HG02623 (cell line): ENCODE results near the gene PACSIN3.

Experiments
- ATAC-seq: cut with Tn5 transposase; IDR thresholded peaks from one replicate; pipeline ENCODE4 v1.9.1; 2021; ENCODE audit warnings: moderate library complexity; ENCODE audit not compliant: unreplicated experiment

PACSIN3 gene

GRCh38 chr11:47154616-47155570 is 31.3 kb downstream of the PACSIN3 start:
- ATAC-seq, result no peak

- ATAC-seq, result peak; percentile 60
Observed at GRCh38 chr11:47152953-47153950, 33.0 kb downstream of the PACSIN3 start.

DNA sequence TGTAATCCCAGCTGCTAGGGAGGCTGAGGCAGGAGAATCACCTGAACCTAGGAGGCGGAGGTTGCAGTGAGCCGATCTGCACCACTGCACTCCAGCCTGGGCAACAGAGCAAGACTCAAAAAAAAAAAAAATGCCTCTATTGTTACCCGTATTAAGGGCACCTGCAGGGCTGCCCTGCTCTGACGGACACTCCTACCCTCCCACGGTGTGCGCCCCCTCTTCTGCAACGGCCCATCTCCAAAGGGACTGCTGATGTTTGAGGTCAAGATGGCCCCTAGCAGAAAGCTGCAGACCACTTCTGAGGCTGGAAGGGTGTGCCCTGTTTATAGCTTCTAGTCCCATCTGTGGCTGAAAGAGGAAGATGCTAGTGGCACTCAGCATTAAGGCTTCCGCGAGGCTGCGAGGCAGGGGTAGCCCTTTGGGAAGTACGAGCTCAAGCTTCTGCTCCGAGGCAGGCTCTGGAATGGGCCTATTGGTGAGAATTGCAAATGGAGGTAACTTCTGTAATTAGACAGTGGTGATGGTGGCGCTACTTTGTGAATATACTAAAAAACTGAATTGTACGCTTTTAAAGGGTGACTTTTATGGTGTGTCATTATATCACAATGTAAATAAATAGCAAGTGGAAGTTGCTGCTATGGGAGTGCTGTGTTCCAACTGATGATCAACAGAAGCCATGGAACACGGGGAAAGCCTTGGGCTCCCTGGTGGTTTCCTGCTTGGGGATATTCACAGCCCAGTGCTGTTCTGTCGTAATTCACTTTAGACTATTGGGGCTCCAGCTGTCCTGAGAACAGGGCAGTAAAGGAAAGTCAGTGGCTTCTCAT is 33.9 kb downstream of the PACSIN3 start:
- no peak for ATAC-seq

DNA sequence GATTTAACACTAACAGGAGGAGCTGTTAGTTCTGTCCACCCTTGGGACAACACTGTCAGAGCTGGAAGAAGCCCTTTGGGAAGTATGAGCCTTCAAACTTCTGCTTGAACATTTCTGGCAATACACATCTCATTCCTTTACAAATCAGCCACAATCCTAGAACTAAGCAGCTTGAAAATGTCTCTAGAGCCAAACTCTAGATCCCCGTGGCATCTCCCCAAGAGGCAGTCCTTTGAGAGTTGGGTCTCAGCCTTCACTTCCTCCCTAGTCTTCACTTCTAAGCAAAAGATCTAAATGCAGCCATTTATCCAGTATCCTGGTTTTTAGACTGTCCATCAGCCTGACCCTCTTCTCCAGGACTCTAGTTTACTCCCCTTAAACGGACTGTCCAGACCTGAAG is 36.5 kb downstream of the PACSIN3 start:
- no peak for ATAC-seq

DNA sequence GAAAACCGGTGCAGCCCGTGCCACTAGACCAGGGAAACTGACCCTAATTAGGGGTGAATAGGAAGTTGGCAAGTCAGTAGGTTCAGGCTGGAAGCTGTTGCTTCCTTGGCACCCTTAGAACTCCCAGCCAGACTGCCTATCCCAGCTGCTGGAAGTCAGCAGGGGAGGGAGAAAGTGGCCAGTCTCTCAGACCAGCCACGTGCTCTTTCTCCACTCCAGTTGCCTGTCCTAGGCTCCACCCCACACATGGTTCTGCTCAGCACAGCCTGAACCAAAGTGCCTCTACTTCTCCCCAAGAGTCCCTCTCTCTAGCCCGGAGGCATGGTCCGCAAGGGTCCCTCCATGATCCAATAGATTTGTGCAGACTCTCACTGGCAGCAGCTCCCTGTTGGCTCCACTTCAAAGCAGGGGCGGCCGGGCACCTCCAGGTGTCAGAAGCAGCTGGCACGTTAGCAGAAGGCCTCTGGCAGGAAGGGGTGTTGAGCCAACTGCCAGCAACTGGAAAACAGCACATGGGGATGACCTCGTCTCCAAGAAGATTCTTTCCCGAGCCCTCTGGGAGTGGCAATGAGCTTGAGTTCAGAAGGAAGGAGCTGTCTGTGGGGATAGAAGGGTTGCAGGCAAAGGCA is 37.2 kb downstream of the PACSIN3 start:
- ATAC-seq, result no peak

DNA sequence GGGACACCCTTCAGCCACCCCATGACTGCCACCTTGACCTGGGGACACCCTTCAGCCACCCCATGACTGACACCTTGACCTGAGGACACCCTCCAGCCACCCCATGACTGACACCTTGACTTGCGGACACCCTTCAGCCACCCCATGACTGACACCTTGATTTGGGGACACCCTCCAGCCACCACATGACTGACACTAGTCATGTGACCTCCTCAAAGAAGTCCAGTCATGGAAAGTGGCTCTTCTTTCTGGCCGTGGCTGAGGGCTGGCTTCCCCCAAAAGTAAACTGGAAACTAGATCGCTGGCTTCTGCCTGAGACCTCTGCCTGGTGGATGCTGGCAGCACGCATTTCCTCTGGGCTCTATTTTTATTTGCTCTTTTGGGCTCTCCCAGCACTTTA is 38.0 kb downstream of the PACSIN3 start:
- no peak for ATAC-seq

DNA sequence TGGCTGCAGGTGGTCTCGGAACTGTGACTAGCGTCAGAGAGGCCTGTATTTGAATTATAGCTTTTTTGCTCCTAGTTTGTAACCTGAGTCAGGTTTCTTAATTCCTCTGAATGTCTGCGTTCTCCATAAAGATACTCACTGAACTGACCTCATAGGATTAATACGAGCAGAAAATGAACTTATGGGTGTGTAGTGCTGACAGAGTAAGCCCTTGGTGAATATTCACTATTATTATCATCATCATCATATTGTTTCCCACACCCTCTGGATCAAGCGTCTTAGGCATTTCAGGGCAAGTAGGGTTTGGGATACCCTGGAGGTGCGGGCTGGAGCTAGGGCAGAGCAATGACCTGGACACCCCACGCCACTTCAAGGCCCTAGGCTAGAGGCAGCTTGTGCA is 38.6 kb downstream of the PACSIN3 start:
- ATAC-seq, result no peak

- ATAC-seq, result no peak
Observed at GRCh38 chr11:47147250-47147649, 39.0 kb downstream of the PACSIN3 start.

DNA sequence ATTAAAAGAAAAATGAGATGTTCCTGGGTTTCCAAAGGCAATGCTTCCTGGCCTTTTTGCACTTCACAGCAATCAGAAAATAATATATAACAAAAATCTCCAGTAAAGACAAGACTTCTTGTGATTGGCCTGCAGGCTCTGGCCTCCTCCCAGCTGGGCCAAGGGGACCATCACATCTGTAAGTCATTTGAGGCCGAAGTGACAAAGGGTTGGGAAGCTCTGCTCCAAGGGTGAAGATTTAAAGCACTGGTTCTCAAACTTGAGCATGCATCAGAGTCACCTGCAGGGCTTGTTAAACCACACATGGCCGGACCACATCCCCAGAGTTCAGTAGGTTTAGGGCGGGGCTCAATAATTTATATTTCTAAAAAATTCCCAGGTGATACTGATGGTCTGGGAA is 41.7 kb downstream of the PACSIN3 start:
- ATAC-seq, result no peak

- no peak for ATAC-seq
Observed at GRCh38 chr11:47143322-47143721, 42.9 kb downstream of the PACSIN3 start.

- ATAC-seq, result no peak
Observed at GRCh38 chr11:47139878-47140277, 46.4 kb downstream of the PACSIN3 start.

- ATAC-seq, result no peak
Observed at GRCh38 chr11:47137476-47137875, 48.8 kb downstream of the PACSIN3 start.

- ATAC-seq, result no peak
Observed at GRCh38 chr11:47136921-47137320, 49.3 kb downstream of the PACSIN3 start.

DNA sequence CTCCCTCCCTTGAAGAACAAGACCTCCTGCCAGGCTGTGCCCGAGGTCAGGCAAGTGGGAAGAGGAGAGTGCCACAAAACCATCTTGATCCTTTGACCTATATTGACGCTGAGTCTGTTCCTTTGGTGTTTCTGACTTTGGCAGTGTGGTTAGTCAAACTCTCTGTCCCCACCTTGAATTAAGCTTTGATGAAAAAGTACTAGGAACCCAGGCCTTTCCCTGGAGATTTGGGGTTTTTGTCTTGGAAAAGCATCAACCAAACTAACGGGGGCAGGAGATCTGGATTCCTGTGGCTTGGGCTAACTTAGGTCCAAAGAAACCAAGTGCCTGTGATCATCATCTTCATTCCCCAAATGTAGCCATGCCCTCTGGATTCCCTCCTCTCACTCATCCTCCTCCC is 49.9 kb downstream of the PACSIN3 start:
- no peak for ATAC-seq

GRCh38 chr11:47132981-47133380 is 53.3 kb downstream of the PACSIN3 start:
- ATAC-seq, result no peak

GRCh38 chr11:47132490-47132889 is 53.7 kb downstream of the PACSIN3 start:
- ATAC-seq, result no peak

DNA sequence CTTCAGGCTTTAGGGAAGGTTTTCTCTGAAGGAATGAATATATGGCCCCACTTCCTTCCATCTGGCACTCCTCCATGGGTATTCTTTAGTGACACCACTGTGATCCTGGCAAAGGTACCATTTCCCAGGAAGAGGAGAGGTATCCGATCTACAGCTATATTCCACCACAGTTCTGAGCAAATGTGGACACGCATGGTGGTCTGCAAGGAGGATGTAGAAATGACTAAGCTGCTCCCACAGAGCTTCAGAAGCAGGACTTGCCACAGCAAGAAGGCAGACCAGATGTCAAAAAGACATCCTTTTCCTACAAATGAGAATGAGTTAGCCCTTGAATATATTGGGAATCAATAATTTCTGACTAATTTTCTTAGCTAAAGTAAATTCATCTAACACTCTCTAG is 55.1 kb downstream of the PACSIN3 start:
- ATAC-seq, result no peak

DNA sequence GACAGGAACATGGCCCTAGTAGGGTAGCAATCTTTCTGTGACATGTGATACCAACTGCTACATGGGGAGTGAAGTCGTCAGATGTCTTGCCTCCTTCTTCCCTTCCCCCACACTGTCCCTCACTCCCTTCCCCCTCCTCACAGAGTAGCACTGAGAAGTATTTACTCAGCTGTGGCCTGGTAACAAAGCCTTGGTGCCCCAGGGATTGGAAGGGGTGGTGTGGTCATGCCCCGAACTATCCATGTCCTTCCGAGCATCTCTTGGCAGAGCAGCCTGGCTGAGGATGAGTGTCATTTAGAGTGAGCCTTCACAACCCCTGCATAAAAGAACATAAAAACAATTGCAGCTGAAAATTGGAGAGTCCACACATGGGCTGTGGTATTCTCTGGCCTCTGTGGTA is 55.7 kb downstream of the PACSIN3 start:
- ATAC-seq, result no peak
